Erythroblast (primary cell): ENCODE results near the gene EGLN3.
"Not testable (repeated sequence)": the region's sequence is repeated elsewhere in the genome, so short reads cannot be mapped to it uniquely, and the experiment has no call there.

Source experiments
- DNase-seq, 2 experiments: peaks; one replicate each; lab custom pipeline; 2025; lab: John Stamatoyannopoulos, UW
- GATA1 ChIP-seq: IDR thresholded peaks from 2 replicates; pipeline ENCODE4 v1.6.1; 2011; ENCODE audit warnings: low read depth, mild to moderate bottlenecking, control low read depth, low read length, moderate library complexity
- POLR2A ChIP-seq: IDR thresholded peaks from 2 replicates; pipeline ENCODE4 v1.6.1; 2011; ENCODE audit warnings: mild to moderate bottlenecking, low read length

EGLN3 gene

DNA sequence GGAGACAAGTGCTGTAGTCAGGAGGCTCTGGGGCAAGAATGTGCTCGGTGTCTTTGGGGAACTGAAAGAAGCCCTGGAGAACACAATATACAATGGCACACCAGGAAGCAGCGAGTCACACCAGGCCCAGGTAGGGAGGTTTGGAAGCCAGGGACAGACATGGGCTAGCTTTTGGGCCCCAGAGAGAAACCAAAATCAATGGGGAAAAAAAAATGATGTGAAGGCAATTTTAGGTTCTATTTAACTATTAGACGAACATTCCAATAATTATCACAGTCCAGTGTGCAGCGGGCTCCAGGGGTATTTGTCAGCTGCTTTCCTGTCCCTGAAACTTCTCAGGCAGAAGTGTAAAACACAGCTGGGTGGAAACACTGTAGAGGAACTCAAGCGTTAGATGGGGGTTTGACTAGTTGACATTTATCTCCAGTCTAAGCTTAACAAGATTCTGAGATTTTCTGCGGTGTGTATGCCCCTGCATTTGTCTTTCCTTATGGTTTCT lies 21.8 kb upstream of the EGLN3 start:
- TF ChIP-seq POLR2A (no peak), GATA1 (no peak)
- DNase-seq = no peak

DNA sequence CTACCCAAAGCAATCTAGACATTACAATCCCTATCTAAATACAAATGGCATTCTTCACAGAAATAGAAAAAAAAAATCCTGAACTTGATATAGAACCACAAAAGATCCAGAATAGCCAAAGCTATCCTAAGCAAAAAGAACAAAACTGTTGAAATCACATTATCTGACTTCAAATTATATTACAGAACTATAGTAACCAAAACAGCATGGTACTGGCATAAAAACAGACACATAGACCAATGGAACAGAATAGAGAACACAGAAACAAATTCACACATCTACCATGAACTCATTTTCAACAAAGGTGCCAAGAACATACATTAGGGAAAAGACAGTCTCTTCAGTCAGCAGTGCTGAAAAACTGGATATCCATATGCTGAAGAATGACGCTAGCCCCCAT lies 19.0 kb upstream of the EGLN3 start:
- not testable (repeated sequence) for DNase-seq

GRCh38 chr14:33968722-33969121 lies 17.8 kb upstream of the EGLN3 start:
- no peak for DNase-seq
- TF ChIP-seq GATA1 = no peak
- no peak for TF ChIP-seq POLR2A

DNA sequence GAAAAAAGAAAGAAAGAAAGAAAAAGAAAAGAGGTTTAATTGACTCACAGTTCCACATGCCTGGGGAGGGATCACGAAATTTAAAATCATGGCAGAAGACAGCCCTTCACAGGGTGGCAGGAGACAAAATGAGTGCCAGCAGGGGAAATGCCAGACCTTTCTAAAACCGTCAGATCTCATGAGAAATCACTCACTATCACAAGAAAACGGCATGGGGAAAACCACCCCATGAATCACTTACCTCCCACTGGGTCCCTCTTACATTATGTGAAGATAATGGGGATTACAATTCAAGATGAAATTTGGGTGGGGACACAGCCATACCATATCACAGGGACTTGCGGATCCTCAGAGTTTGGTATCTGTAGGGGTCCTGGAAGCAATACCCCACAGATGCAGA lies 16.3 kb upstream of the EGLN3 start:
- DNase-seq = no peak

DNA sequence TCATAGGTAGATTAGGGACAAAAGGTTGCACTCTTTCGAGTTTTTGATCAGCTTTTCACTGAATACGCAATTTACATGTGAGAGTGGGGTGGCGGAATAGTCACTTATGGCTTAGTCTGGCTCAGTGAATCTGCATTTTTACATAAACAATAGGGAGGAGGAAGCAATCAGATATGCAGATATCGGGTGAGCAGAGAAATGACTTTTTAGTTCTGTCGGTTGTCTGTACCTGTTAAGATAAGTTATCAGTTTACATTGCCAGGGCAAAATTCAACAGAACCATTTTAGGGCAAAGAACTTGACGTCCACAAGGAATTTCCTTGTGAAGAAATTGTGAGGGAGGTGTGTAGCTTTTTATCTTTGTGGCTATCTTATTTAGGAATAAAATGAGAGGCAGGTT lies 15.4 kb upstream of the EGLN3 start:
- peak; percentile 8 to 66 for DNase-seq

More for the DNA sequence above, 16.3 kb upstream of the EGLN3 start:
- TF ChIP-seq GATA1 (no peak), POLR2A (no peak)

GRCh38 chr14:33964599-33965317 lies 13.9 kb upstream of the EGLN3 start:
- no peak for TF ChIP-seq POLR2A
- no peak for TF ChIP-seq GATA1
- peak in 1 of 2 experiments; percentile 27 for DNase-seq

More for the DNA sequence above, 15.4 kb upstream of the EGLN3 start:
- TF ChIP-seq GATA1 (no peak), POLR2A (no peak)

DNA sequence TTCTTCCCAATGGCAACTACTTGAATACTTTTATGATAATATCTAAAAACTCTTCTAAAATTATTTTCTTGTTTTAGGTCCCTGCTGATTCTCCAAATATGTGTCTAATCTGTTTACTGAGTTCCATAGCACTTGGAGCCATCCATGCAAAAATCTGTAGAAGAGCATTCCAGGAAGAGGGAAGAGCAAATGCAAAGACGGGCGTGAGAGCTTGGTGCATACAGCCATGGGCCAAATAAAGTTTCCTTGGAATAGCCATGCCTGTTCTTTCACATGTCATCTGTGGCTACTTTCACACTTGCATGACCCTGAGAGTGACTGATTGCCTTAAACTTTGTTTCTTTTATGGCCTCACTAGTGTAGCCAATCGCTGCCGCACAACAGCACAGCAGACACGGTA lies 13.0 kb upstream of the EGLN3 start:
- no peak for TF ChIP-seq GATA1
- no peak for TF ChIP-seq POLR2A
- DNase-seq = no peak

DNA sequence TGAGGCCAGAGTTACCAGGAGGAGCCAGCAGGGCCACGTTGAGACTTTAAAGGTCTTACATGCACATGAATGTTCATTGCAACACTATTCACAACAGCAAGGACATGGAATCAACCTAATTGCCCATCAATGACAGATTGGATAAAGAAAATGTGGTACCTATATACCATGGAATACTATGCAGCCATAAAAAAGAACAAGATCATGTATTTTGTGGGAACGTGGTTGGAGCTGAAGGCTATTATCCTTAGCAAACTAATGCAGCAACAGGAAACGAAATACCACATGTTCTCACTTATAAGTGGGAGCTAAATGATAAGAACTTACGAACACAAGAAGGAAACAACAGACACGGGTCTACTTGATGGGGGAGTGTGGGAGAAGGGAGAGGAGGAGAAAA lies 11.6 kb upstream of the EGLN3 start:
- not testable (repeated sequence) for DNase-seq

DNA sequence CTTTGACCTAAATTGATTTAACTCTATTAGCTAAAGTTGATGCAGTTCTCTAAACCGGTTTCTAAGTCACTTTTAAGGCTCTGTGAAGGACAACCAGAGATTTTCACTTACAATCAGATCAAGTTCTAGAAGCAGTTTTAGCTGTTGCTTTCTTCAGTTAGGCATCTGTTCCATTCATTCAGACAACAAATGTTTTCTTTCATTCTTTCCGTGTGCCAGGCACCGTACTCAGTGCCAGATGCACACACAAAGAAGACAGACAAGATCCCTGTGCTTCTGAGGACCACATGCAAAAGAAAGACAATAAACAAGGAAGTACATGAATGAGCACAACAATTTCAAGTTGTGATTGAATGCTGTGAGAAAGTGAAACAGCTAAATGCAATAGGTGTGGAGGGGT lies 11.1 kb upstream of the EGLN3 start:
- no peak for DNase-seq
- TF ChIP-seq POLR2A (no peak), GATA1 (no peak)

GRCh38 chr14:33959692-33960151 lies 8.8 kb upstream of the EGLN3 start:
- no peak for TF ChIP-seq POLR2A
- TF ChIP-seq GATA1 = no peak

GRCh38 chr14:33958605-33959226 lies 7.8 kb upstream of the EGLN3 start:
- TF ChIP-seq POLR2A (no peak), GATA1 (no peak)
- DNase-seq = peak; percentile 10 to 57

More at GRCh38 chr14:33959692-33960151, 8.8 kb upstream of the EGLN3 start:
- DNase-seq = no peak

GRCh38 chr14:33957993-33958392 lies 7.1 kb upstream of the EGLN3 start:
- TF ChIP-seq POLR2A (no peak), GATA1 (no peak)

DNA sequence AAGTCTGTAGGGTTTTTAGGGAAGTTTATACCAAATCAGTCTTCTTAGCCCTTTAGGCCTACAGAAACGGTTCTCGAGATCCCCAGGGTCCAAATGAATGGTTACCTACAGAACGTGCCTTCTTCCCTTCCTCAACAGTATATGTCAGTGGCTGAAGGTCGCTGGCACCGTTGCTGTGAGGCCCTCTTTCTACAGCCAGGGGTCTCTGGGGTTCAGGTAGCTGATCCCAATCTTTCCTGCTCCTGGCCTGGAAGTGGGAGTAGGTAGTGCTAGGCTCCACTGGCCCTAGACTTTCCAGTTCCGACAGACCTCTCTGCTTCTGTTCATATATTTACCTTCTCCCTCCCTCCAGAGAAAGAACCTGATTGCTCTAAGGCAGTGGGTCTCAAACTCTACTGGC lies 6.4 kb upstream of the EGLN3 start:
- TF ChIP-seq POLR2A (no peak), GATA1 (no peak)
- DNase-seq = no peak

More at GRCh38 chr14:33957993-33958392, 7.1 kb upstream of the EGLN3 start:
- no peak for DNase-seq

GRCh38 chr14:33956640-33957039 lies 5.8 kb upstream of the EGLN3 start:
- TF ChIP-seq GATA1 = no peak
- no peak for TF ChIP-seq POLR2A
- no peak for DNase-seq

DNA sequence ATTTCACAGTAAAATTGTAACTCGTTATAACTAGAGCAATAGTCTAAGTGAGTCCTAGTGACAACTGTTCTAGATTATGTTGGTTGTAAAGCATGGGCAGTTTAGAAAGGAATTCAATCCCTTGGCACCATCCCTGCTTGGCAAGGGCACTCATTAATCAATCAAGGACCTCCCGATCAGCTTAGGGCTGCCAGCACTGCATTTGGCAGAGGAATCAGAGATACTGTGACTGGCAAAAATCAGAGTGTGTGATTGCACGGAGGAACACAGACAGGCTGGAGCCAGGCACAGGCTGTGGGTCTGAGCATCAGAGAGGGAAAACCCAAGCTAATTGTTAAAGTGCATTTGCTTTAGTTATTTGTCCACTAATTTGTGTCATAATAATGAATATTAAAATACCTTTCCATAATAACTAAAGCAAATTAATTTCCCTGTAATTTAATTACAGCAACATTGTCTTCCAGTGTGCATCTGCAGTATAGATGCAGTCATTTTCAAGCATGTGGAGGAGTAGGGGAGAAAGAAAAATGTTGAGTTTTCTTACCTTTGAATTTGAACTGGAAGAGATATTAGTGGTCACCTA lies 3.2 kb upstream of the EGLN3 start:
- TF ChIP-seq GATA1 (no peak), POLR2A (no peak)
- DNase-seq = no peak
